K562 (cell line): ENCODE results near the gene MRAS. TPM values are rescaled to one million over a fixed set of nuclear protein-coding genes. Genes with fewer than 3 reads are reported as not detected.

Experiments
- ATAC-seq: fragments of 200-7000 bp; cut with Tn5 transposase; 3 replicates; pipeline ENCODE4 v1.9.1; 2020; ENCODE audit warnings: moderate library complexity
- BruUV-seq: library from RNA; stranded (reverse); fragments of 400-500 nt; replicated peaks from 2 replicates; lab custom pipeline; 2021; lab: Mats Ljungman, UMichigan
- CTCF ChIA-PET: fragments of 300-600 bp; formaldehyde crosslinking; extraction: SDS; loops from one replicate; lab custom pipeline; 2021; ENCODE audit warnings: low intra/inter-chr PET ratio; lab: Yijun Ruan, JAX
- POLR2A ChIA-PET: fragments of 300-600, 350-650 bp; sonication (Branson Sonifier 250); formaldehyde crosslinking; extraction: SDS; loops from one replicate; lab custom pipeline; 2021; ENCODE audit warnings: antibody characterized with exemption, inconsistent platforms; lab: Yijun Ruan, JAX
- DNase-seq, 4 experiments: peaks; one replicate each; pipeline versions ENCODE4 v3.0.0 to v3.0.0-alpha.2; 2011 to 2018; ENCODE audit warnings: low spot score in 3 of 4, mixed read lengths in 3 of 4; ENCODE audit errors: extremely low read depth in 1 of 4
- FAIRE-seq: peaks from 2 replicates; lab custom pipeline; 2011; peaks lifted over from hg19 to GRCh38; lab: Jason Lieb, UNC
- H2AFZ ChIP-seq: 2 replicates; pipeline ENCODE4 v1.6.0; 2011; ENCODE audit warnings: low read depth, low read length, control low read depth, inconsistent platforms
- H3K27ac ChIP-seq: fragments of 200-600 bp; 3 replicates; pipeline ENCODE4 v1.8.0; 2011; ENCODE audit warnings: low read depth, mild to moderate bottlenecking, control low read depth, inconsistent platforms, low read length, moderate library complexity, mixed read lengths; ENCODE audit errors: extremely low read depth
- H3K27me3 ChIP-seq, 2 experiments: fragments of 300-600 bp in 1 of 2; 2 replicates in 1 of 2; 3 replicates in 1 of 2; pipeline versions ENCODE4 v1.6.0 to v1.8.0; 2011; ENCODE audit warnings: inconsistent platforms in 2 of 2, low read length in 2 of 2, mild to moderate bottlenecking in 1 of 2, mixed read lengths in 1 of 2, moderate library complexity in 1 of 2; ENCODE audit not compliant: control insufficient read depth in 2 of 2, insufficient read depth in 2 of 2
- H3K36me3 ChIP-seq: fragments of 300-600 bp; 3 replicates; pipeline ENCODE4 v1.8.0; 2011; ENCODE audit warnings: mild to moderate bottlenecking, low read length, inconsistent platforms; ENCODE audit not compliant: control insufficient read depth, insufficient read depth
- H3K4me1 ChIP-seq, 2 experiments: fragments of 200-600 bp in 1 of 2; replicated peaks in 1 of 2; 2 replicates in 1 of 2; 3 replicates in 1 of 2; pipeline versions ENCODE4 v1.5.1 to v1.8.0; 2011; ENCODE audit warnings: inconsistent platforms in 2 of 2, low read length in 2 of 2, mild to moderate bottlenecking in 1 of 2, mixed read lengths in 1 of 2, moderate library complexity in 1 of 2; ENCODE audit not compliant: control insufficient read depth in 2 of 2, insufficient read depth in 2 of 2
- H3K4me2 ChIP-seq: 2 replicates; pipeline ENCODE4 v1.6.1; 2011; ENCODE audit warnings: low read length, control low read depth, inconsistent platforms, mixed read lengths; ENCODE audit not compliant: insufficient read depth
- H3K4me3 ChIP-seq: fragments of 200-600 bp; sonication (generic), shearing (Covaris generic); 2 replicates; pipeline ENCODE4 v1.5.1; 2016; ENCODE audit warnings: control low read depth, inconsistent platforms
- H3K79me2 ChIP-seq: fragments of 200-600 bp; 3 replicates; pipeline ENCODE4 v1.8.0; 2011; ENCODE audit warnings: low read length, inconsistent platforms; ENCODE audit not compliant: control insufficient read depth, insufficient read depth
- H3K9ac ChIP-seq, 2 experiments: 2 replicates each; pipeline versions ENCODE4 v1.6.0 to v1.6.1; 2011; ENCODE audit warnings: low read depth in 2 of 2, low read length in 2 of 2, control low read depth in 1 of 2, inconsistent platforms in 1 of 2, mild to moderate bottlenecking in 1 of 2, mixed read lengths in 1 of 2; ENCODE audit not compliant: insufficient read depth in 1 of 2
- H3K9me1 ChIP-seq: one replicate; pipeline ENCODE4 v1.6.0; 2011; ENCODE audit warnings: inconsistent platforms, mild to moderate bottlenecking, low read length, moderate library complexity; ENCODE audit not compliant: control insufficient read depth, insufficient read depth
- H3K9me3 ChIP-seq: replicated peaks from 2 replicates; pipeline ENCODE4 v1.5.1; 2011; ENCODE audit warnings: low read depth, low read length, inconsistent platforms; ENCODE audit not compliant: control insufficient read depth, insufficient read depth
- H4K20me1 ChIP-seq: replicated peaks from 2 replicates; pipeline ENCODE4 v1.6.1; 2011; ENCODE audit warnings: low read length, inconsistent platforms, mixed read lengths; ENCODE audit not compliant: control insufficient read depth, insufficient read depth
- CXXC5 ChIP-seq: fragments of 250-450 bp; sonication (Bioruptor Pico); IDR thresholded peaks from 2 replicates; pipeline ENCODE4 v1.8.0; 2022; ENCODE audit warnings: inconsistent platforms, mild to moderate bottlenecking, moderate library complexity
- FOXO4 ChIP-seq: fragments of 450-650 bp; formaldehyde crosslinking; IDR thresholded peaks from 2 replicates; pipeline ENCODE4 v1.4.0; 2020; ENCODE audit warnings: mild to moderate bottlenecking, moderate library complexity
- HSF4 ChIP-seq: fragments of 250-450 bp; sonication (Bioruptor Pico); IDR thresholded peaks from 2 replicates; pipeline ENCODE4 v2.1.2; 2022; ENCODE audit warnings: mild to moderate bottlenecking, moderate library complexity, borderline replicate concordance
- JUNB ChIP-seq: fragments of 450-650 bp; formaldehyde crosslinking; conservative IDR thresholded peaks from 2 replicates; pipeline ENCODE4 v1.4.0; 2020; ENCODE audit warnings: mild to moderate bottlenecking
- MBD1 ChIP-seq: fragments of 250-450 bp; sonication (Bioruptor Pico); IDR thresholded peaks from 2 replicates; pipeline ENCODE4 v1.8.0; 2022; ENCODE audit warnings: inconsistent platforms
- MCM5 ChIP-seq: fragments of 450-650 bp; IDR thresholded peaks from 2 replicates; pipeline ENCODE4 v1.6.1; 2016; ENCODE audit warnings: low read depth
- MTA1 ChIP-seq: fragments of 450-650 bp; IDR thresholded peaks from 2 replicates; pipeline ENCODE4 v1.6.1; 2017; ENCODE audit warnings: borderline replicate concordance
- NCOR1 ChIP-seq: fragments of 450-650 bp; IDR thresholded peaks from 2 replicates; pipeline ENCODE4 v1.6.1; 2016; ENCODE audit warnings: mild to moderate bottlenecking, moderate library complexity
- SMAD3 ChIP-seq: fragments of 450-650 bp; formaldehyde crosslinking; conservative IDR thresholded peaks from 2 replicates; pipeline ENCODE4 v1.4.0; 2020; ENCODE audit warnings: mild to moderate bottlenecking
- SRSF1 ChIP-seq: fragments of 200-400 bp; formaldehyde crosslinking; IDR thresholded peaks from 2 replicates; pipeline ENCODE4 v1.6.1; 2017; ENCODE audit warnings: mild to moderate bottlenecking, low read depth, low read length, moderate library complexity
- ZNF12 ChIP-seq: sonication (generic); formaldehyde crosslinking; IDR thresholded peaks from 2 replicates; pipeline ENCODE4 v1.4.0; 2020; ENCODE audit warnings: mild to moderate bottlenecking, missing genetic modification reagents
- WGBS: fragments of 100-300 bp; shearing (Covaris generic); methylation state at CpG from one replicate; pipeline ENCODE4 v1.1.6; 2016; ENCODE audit warnings: low coverage, mixed read lengths; ENCODE audit not compliant: insufficient coverage; ENCODE audit errors: missing lambda C conversion rate; 5-methylcytosine and 5-hydroxymethylcytosine counted together
- in situ Hi-C: fragments of 300-500 bp; cut with MboI; formaldehyde crosslinking; loops from 4 replicates; pipeline ENCODE4 v1.15.0; 2018; ENCODE audit warnings: inconsistent platforms, mixed read lengths
- intact Hi-C: fragments of 100-400 bp; cut with micrococcal nuclease; formaldehyde crosslinking; loops from 2 replicates; pipeline ENCODE4 v1.14.2; 2022
- polyA plus RNA-seq, 8 experiments: library from polyadenylated mRNA; depleted of rRNA in 4 of 8; stranded (reverse) in 5 of 8; unstranded in 3 of 8; fragments of >200 nt; fragmentation: Nextera tagmentation in 2 of 8; fragmentation: Illumina TruSeq in 1 of 8; extraction: Ambion mirVana in 2 of 8; extraction: Trizol in 1 of 8; gene quantifications; 2 replicates each; pipeline versions ENCODE4 v1.2.1 to v1.2.3, GENCODE V29; 2011 to 2014; ENCODE audit warnings: inconsistent platforms in 1 of 8, missing spikeins in 1 of 8
- total RNA-seq, 7 experiments: library from RNA; depleted of rRNA in 6 of 7; stranded (reverse); fragments of >200 nt in 6 of 7; fragmentation: Illumina TruSeq in 2 of 7; extraction: Trizol in 2 of 7; gene quantifications; 2 replicates each; pipeline versions ENCODE4 v1.2.1 to v1.2.3, GENCODE V29; 2011 to 2021; ENCODE audit warnings: low replicate concordance in 1 of 7
- TF ChIP-seq, protein P1 (sequence below): fragments of 450-650 bp; IDR thresholded peaks from 2 replicates; pipeline ENCODE4 v1.7.1; 2018; ENCODE audit warnings: mild to moderate bottlenecking, low read depth; ENCODE audit not compliant: partially characterized antibody
- TF ChIP-seq, protein P2 (sequence below): sonication (generic); formaldehyde crosslinking; IDR thresholded peaks from 2 replicates; pipeline ENCODE4 v1.8.1; 2022; ENCODE audit warnings: missing genetic modification reagents

MRAS gene
- total and polyA plus RNA-seq, 9 of the 15 experiments (the other 6 are each of a cell fraction or from before 2014, with no cell fraction given), result 1.5 to 10.0 (median 5.0) TPM

DNA sequence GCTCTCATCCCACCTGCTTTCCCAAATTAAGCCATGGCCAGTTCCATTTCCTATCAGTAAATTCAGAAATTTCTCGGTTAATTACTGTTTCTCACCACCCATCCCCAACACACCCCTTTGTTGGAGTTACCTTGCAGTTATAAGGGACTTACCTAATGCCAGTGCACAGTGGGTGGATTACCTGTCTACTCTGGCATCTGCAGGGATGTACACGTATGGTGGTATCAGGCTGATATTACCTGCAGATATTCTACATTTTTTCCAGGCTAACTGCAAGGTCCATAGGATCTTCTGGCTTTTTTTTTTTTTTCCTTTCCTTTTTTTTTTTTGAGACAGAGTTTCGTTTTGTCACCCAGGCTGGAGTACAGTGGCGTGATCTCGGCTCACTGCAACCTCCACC, 7.9 kb upstream of the MRAS start:
- Histone ChIP-seq H3K9me3 (no peaks in the 10 kb centered on the region), H3K9me1 (no peaks in the 10 kb centered on the region), H3K27me3 (peaks cover 0 to 10% of the 10 kb centered on the region in 2 experiments; a peak in 1 of 5 replicates), H3K79me2 (no peaks in the 10 kb centered on the region), H3K4me2 (no peak overlapping the region), H2AFZ (no peak overlapping the region), H4K20me1 (no peaks in the 10 kb centered on the region), H3K4me1 (no peaks in the 10 kb centered on the region), H3K4me3 (no peak overlapping the region), H3K9ac (no peak overlapping the region), H3K36me3 (no peaks in the 10 kb centered on the region), H3K27ac (no peak overlapping the region)
- intact Hi-C loops (no loop called here), in situ Hi-C loops (no loop called here)
- POLR2A ChIA-PET, result no interaction called here
- DNase-seq (no peak), FAIRE-seq (no peak), ATAC-seq (no peak)
- WGBS, result 17% methylated on average over 2 of the region's 5 CpGs
- BruUV-seq, result no TSS peak
- CTCF ChIA-PET, result no interaction called here
- TF ChIP-seq HSF4 (CRISPR knock-in tag), result no peak
- no peak for TF ChIP-seq MTA1
- TF ChIP-seq FOXO4 (CRISPR knock-in tag), result no peak
- no peak for TF ChIP-seq ZNF12
- no peak for TF ChIP-seq SRSF1
- no peak for TF ChIP-seq MCM5
- TF ChIP-seq JUNB (CRISPR knock-in tag), result no peak
- TF ChIP-seq SMAD3, result no peak
- TF ChIP-seq, protein P1, sequence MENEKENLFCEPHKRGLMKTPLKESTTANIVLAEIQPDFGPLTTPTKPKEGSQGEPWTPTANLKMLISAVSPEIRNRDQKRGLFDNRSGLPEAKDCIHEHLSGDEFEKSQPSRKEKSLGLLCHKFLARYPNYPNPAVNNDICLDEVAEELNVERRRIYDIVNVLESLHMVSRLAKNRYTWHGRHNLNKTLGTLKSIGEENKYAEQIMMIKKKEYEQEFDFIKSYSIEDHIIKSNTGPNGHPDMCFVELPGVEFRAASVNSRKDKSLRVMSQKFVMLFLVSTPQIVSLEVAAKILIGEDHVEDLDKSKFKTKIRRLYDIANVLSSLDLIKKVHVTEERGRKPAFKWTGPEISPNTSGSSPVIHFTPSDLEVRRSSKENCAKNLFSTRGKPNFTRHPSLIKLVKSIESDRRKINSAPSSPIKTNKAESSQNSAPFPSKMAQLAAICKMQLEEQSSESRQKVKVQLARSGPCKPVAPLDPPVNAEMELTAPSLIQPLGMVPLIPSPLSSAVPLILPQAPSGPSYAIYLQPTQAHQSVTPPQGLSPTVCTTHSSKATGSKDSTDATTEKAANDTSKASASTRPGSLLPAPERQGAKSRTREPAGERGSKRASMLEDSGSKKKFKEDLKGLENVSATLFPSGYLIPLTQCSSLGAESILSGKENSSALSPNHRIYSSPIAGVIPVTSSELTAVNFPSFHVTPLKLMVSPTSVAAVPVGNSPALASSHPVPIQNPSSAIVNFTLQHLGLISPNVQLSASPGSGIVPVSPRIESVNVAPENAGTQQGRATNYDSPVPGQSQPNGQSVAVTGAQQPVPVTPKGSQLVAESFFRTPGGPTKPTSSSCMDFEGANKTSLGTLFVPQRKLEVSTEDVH, result no peak
- TF ChIP-seq MBD1, result no peak
- no peak for TF ChIP-seq NCOR1
- TF ChIP-seq CXXC5 (CRISPR knock-in tag), result no peak
- TF ChIP-seq, protein P2, sequence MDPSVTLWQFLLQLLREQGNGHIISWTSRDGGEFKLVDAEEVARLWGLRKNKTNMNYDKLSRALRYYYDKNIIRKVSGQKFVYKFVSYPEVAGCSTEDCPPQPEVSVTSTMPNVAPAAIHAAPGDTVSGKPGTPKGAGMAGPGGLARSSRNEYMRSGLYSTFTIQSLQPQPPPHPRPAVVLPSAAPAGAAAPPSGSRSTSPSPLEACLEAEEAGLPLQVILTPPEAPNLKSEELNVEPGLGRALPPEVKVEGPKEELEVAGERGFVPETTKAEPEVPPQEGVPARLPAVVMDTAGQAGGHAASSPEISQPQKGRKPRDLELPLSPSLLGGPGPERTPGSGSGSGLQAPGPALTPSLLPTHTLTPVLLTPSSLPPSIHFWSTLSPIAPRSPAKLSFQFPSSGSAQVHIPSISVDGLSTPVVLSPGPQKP (CRISPR knock-in tag), result no peak
